Pulmonary artery endothelial cell (primary cell): Measurements from ENCODE around the gene SPI1. TPM values are rescaled to one million over a fixed set of nuclear protein-coding genes. Genes with fewer than 3 reads are reported as not detected.
"Not testable (repeated sequence)": the region's sequence is repeated elsewhere in the genome, so short reads cannot be mapped to it uniquely, and the experiment has no call there.

ENCODE experiments used
- DNase-seq: peaks from one replicate; pipeline ENCODE4 v3.0.0-alpha.2; 2011; ENCODE audit warnings: low read depth, low spot score
- total RNA-seq: library from RNA; depleted of rRNA; stranded (reverse); fragments of >200 nt; gene quantifications from 2 replicates; pipeline ENCODE4 v1.2.3, GENCODE V29; 2014

The SPI1 gene
- total RNA-seq, 1 donor from 2014 or later, result not detected

DNA sequence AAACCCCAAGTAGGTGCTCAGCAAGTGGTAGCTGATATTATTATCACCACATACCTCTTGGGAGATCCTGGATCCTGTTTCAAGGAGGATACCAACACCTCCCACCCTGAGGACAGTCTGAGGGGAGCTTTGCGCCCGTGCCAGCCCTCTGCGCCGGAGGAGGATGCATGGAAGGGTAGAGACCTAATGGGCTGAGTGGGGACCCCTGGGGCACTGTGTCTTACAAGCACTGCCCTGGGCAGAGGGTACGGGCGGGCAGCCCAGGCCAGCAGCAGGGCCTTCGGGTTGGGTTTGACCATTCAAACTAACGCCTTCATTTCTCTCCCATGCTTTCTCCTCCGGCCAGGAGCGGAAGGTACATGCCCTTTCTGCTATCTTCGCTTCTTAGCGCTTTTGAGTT is 52.1 kb downstream of the SPI1 start:
- no peak for DNase-seq

DNA sequence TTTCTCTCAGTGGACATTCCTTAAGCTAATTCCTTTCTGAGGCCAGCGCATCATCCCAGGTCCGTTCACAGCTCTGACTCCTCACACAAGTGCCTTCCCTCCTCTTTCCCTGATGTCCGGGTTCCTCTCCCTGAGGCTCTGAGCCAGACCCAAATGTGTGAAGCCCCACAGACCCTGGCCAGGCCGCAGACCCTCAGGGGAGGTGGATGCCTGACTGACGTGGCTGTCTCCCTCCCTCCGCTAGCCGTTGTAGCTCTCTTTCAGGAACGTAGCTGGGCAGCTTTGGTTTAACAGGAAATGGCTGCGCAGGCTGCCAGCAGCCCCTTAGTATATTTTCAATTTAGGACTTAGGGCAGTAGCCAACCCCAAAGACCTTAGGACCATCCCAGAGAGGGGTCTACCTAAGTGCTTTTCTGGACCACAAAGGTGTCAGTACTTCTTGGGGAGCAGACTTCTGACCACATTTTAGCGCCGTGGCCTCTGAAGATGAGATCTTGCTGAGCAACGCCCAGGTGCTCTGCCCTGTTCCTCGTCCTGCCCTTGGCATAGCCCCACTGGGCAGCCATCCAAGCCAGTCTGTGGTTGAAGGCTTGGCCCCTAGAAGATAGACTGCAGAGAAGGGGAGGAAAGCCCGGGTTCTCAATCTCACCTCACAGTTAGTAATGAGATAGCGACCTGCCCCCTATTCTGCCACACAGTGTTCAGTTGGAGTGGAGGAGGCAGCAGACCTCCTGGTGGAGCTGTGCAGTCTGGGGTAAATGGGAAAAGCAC is 52.9 kb downstream of the SPI1 start:
- DNase-seq, result no peak

DNA sequence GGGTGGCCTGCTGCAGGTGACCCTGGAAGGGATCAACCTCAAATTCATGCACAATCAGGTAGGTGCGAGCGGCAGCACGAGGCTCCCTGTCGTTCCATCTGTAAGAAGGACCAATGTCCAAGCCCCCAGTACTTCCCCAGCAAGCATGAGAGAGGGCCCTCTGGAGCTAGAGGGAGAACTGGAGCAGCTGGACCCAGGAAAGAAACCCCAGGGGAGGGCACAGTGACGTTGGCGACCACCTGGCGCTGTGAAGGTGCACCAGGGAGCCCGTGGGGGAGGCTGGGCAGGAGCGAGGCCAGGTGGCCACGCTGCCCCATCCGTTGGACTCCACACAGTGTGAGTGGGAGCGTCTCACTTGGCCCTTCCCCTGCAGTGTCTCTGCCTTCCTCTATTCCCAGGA is 53.8 kb downstream of the SPI1 start:
- no peak for DNase-seq

DNA sequence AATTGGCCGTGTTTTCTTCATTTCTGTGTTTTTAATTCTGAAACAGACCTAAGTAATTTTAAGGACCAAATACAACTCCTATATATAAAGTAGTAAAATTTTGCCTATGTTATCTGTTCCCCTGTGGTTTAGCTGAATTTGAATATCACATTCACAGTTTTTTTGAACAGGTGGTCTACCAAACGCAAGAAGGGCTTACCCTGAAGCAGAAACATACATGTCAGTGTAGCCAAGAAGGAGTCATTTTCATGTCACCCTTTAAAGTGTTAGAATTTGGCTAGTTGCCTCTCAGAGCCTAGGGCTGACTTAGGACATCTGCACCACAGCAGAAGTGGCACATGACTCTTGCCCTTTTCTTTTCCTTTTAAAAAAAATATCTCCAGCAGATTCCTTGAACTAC is 60.2 kb downstream of the SPI1 start:
- no peak for DNase-seq

DNA sequence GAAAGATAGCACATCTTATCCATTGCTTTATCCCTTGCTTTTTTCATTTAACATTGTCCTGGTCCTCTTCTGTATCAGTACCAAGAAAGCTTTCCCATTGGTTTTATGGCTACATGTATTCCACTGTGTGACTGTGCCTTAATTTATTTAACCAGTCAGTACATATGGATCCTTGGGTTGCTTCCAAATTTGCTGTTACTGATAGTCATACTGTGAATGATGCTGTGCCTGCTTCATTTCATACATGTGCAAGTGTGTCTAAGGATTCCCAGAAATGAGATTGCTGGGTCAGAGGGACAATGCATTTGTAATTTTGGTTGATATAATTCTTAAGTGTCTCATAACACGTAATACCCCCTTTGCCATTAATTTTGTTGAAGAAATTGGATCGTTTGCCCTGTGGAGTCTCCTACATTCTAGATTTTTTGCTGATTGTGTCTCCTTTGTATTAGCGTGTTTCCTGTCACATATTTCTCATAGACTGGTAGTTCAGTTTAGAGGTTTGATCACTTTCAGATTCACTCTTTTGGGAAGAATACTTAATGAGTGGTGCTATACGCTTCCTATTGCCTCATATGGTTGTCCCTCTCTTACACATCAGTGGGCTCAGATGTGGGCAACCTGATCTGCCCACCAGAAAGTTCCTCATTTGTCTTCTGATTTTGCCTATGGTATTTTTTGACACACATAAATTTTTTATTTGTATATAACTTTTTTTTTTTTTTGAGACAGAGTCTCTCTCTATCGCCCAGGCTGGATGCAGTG is 61.1 kb downstream of the SPI1 start:
- DNase-seq, result no peak

DNA sequence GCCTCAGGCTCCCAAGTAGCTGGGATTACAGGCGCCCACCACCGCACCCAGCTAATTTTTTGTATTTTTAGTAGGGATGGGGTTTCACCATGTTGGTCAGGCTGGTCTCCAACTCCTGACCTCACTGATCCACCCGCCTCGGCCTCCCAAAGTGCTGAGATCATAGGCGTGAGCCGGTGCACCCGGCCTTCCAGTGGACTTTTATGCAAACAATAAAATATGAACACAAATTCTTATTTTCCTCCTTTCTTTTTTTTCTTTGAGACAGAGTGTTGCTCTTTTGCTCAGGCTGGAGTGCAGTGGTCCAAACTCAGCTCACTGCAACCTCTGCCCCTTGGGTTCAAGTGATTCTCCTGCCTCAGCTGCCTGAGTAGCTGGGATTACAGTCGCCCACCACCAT is 61.8 kb downstream of the SPI1 start:
- DNase-seq, result not testable (repeated sequence)

DNA sequence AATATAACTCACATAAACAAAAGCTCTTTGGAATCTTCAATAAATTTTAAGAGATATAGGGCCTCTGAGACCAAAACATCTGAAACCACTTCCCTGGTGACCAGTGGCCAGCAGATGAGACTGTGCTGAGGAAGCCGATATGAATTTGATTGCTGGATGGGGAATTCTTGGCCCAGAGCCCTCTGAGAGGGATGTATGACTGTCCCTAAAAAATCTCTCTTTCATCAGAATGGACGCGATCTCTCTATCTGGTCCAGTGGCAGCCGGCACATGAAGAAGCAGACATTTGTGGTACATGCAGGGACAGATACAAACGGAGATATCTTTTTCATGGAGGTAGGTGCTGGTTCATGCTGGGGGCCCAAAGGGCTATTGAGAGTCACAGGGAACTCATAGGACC is 63.4 kb downstream of the SPI1 start:
- no peak for DNase-seq

DNA sequence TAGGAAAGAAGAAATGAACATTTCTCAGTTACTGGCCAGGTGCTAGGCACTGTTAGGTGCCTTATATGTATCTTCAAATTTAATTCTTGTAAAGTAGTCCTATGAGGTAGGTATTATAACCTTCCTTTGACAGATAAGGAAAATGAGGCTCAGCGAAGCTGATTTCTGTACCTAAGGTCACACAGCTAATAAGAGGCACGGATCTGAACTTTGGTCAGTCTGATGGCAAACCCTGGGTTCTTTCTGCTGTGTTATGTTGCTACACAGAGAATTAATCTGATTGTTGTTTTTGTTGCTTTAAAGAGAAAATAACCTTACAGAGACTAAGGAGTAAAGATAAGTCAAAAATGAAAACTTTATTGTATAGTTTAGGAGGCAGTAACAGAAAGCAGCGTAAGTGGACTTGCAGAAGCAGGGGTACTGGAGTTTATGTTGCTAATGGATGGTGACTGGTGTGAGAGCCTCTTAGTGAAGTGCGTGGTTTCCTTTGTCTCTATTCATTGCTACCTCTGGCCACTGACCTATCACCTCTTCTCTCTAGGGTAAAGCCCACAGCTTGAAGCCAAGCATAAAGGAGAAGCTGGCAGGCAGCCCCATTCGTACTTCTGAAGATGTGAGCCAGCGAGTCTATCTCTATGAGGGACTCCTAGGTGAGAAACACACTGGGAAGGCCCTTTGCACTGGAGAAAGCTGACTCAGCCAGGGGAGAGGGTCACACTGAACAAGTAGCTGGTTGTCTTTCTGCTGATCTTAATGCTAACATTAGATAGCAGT is 70.1 kb downstream of the SPI1 start:
- no peak for DNase-seq

DNA sequence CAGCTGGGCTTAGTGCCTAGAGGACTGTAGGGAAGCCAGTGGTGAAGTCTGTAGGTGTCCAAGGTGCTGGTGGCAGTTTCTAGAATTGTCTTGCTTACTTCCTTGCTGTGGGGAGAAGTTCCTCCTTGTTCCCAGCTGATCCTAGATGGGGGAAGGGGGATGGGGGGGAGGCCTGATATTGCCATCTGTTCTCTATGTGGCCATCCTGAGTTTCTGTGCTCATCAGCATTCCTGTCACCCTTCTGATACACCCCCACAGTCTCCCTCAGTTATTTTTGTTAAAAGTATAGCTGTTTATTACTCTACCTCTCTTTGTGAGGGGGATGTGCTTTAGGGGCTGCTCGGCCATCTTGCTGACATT is 71.9 kb downstream of the SPI1 start:
- no peak for DNase-seq

DNA sequence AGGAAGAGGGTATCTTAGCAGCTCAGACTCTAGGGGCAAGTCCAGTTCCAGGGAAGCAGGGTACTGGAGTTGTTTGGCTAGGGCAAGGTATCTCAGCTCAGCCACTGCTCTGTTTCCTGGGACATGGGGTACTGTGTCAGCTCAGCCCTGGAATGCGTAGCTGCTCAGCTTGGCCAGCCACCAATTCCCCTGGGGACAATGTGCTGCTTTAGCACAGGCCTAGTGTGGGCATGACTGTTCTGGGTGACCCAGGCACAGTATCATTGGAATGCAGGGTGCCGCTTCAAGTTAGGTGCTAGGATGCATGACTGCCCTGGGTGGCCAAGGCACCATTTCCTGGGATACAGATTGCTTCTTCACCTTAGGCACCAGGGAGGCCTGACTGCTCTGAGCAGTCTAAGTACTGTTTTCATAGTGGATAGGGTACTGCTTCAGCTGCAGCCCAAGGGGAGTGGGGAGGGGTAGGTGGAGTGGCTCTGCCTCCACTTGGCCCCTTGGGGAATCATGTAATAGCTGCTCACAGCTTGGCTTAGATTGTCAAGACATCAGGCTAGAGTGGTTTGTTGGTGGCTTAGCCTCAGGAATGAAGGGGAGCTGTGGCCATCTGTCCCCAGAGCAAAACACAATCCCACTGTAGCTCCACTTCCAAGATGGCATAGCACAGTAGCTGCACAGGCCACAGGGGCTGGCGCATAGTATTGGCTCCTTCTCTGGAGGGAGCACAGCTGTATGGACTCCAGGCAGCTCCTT is 72.4 kb downstream of the SPI1 start:
- no peak for DNase-seq

Other genes with a start within 250 kb of the SPI1 start
- 81.7 and 89.5 TPM in 2 replicates for gene ARFGAP2, start 201.7 kb downstream of the SPI1 start, total RNA-seq
- gene PACSIN3, start 192.1 kb downstream of the SPI1 start, total RNA-seq, result 13.3 and 14.3 TPM in 2 replicates
- gene DDB2, start 163.6 kb downstream of the SPI1 start, total RNA-seq, result 62.7 and 72.3 TPM in 2 replicates
- 16.9 and 24.3 TPM in 2 replicates for gene ACP2, start 129.7 kb downstream of the SPI1 start, total RNA-seq
- 5.5 and 6.0 TPM in 2 replicates for gene NR1H3, start 120.6 kb downstream of the SPI1 start, total RNA-seq
- 12.5 and 17.2 TPM in 2 replicates for gene MADD, start 108.4 kb downstream of the SPI1 start, total RNA-seq
- gene MYBPC3, start 25.8 kb downstream of the SPI1 start, total RNA-seq, result not detected in 2 replicates
- 60.8 and 77.0 TPM in 2 replicates for gene SLC39A13, start 30.0 kb upstream of the SPI1 start, total RNA-seq
- 196 and 355 TPM in 2 replicates for gene PSMC3, start 47.9 kb upstream of the SPI1 start, total RNA-seq
- gene RAPSN, start 70.6 kb upstream of the SPI1 start, total RNA-seq, result 0.14 and 0.26 TPM in 2 replicates
- gene CELF1, start 174.6 kb upstream of the SPI1 start, total RNA-seq, result 75.9 and 127 TPM in 2 replicates
- 81.9 and 104 TPM in 2 replicates for gene PTPMT1, start 187.1 kb upstream of the SPI1 start, total RNA-seq
- gene KBTBD4, start 200.4 kb upstream of the SPI1 start, total RNA-seq, result 27.4 and 29.5 TPM in 2 replicates
- gene NDUFS3, start 200.5 kb upstream of the SPI1 start, total RNA-seq, result 83.4 and 92.4 TPM in 2 replicates
- 0.07 TPM in 1 of 2 replicates, not detected in the other for gene FAM180B, start 208.1 kb upstream of the SPI1 start, total RNA-seq
- gene C1QTNF4, start 215.9 kb upstream of the SPI1 start, total RNA-seq, result 0.11 and 0.13 TPM in 2 replicates